H1 (cell line): ENCODE results near the gene WDR1. TPM values are rescaled to one million over a fixed set of nuclear protein-coding genes. Genes with fewer than 3 reads are reported as not detected.

ENCODE experiments used
- NANOG ChIP-seq: IDR thresholded peaks from 2 replicates; pipeline ENCODE4 v1.6.1; 2011; ENCODE audit warnings: low read length, low read depth, mild to moderate bottlenecking, inconsistent platforms; ENCODE audit not compliant: insufficient read depth, poor library complexity, severe bottlenecking
- SUZ12 ChIP-seq: fragments of 200-600 bp; sonication (generic); IDR thresholded peaks from 2 replicates; pipeline ENCODE4 v1.6.1; 2012; ENCODE audit warnings: mild to moderate bottlenecking, inconsistent platforms, low read length, moderate library complexity, mixed read lengths
- polyA plus RNA-seq, 7 experiments: library from polyadenylated mRNA; depleted of rRNA in 3 of 7; stranded (reverse) in 5 of 7; unstranded in 2 of 7; fragments of >200 nt in 5 of 7; fragments of 200-250 nt in 2 of 7; gene quantifications; 1 replicate in 5 of 7; 2 replicates in 1 of 7; 4 replicates in 1 of 7; pipeline versions ENCODE4 v1.2.1 to v1.2.3, GENCODE V29; 2011 to 2013; ENCODE audit warnings: missing spikeins in 2 of 7, mixed read lengths in 2 of 7
- total RNA-seq: library from RNA; stranded (reverse); fragmentation: NEBNext Ultra II Directional; extraction: Animal tissue kit (Norgen Biotek cat#: 25700); gene quantifications from 2 replicates; pipeline ENCODE4 v1.2.1, GENCODE V29; 2021
- TF ChIP-seq, protein P1 (sequence below): IDR thresholded peaks from 2 replicates; pipeline ENCODE4 v1.6.1; 2011; ENCODE audit warnings: low read depth, mild to moderate bottlenecking, low read length; ENCODE audit not compliant: insufficient read depth

The WDR1 gene
- total and polyA plus RNA-seq, 2 of the 8 experiments (the other 6 are each of a cell fraction or from before 2014, with no cell fraction given) = 315 to 377 TPM

DNA sequence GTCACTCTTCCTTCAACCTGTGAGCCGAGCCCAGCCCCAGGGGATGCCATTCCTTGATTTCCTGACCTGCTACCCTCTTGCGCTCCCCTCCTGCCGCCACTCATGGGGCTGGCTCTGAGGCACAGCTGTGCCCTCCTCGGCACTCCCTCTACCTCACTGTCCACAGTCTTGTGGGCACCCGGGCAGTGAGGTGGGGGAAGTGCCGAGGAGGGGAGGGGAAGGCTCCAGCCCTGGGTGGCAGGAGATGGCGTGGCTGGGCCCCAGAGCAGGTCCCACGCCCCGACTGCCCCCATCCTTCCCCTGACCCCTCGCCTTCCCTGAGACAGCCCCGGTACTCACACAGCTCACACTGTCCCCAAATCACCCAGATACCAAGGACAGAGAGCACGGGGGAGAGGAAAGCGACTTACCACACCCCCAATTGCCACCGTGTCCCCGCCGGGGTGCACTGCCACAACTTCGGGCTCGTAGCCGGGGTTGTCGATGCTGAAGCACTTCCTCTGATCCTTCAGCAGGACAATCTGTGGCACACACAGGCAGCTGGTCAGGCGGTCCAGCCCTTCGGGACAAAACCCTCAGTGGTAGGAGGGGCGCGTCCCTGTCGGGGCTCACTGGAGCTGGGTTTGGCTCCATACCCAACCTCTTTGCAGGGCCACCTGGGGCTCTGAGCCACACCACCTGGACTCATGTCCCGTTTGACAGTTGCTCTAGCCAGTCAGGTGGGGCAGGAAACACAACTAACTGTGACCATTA lies 37.9 kb downstream of the WDR1 start (continued):
- TF ChIP-seq NANOG (no peak), SUZ12 (no peak)
- TF ChIP-seq, protein P1, sequence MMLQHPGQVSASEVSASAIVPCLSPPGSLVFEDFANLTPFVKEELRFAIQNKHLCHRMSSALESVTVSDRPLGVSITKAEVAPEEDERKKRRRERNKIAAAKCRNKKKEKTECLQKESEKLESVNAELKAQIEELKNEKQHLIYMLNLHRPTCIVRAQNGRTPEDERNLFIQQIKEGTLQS = no peak
